GM18867 (cell line): ENCODE measurements around the gene TNKS2.
"Not testable (repeated sequence)": the region's sequence is repeated elsewhere in the genome, so short reads cannot be mapped to it uniquely, and the experiment has no call there.

Experiments
- ATAC-seq: cut with Tn5 transposase; IDR thresholded peaks from one replicate; pipeline ENCODE4 v1.9.1; 2021; ENCODE audit warnings: mild to moderate bottlenecking, moderate library complexity; ENCODE audit not compliant: unreplicated experiment

TNKS2 gene

GRCh38 chr10:91796331-91797047 lies 1.7 kb upstream of the TNKS2 start:
- peak; percentile 50 for ATAC-seq

GRCh38 chr10:91797048-91797690 lies 1.1 kb upstream of the TNKS2 start:
- ATAC-seq: no peak

GRCh38 chr10:91798649-91799611 lies 704 bp downstream of the TNKS2 start:
- ATAC-seq: peak; percentile 43

- ATAC-seq: no peak
Observed at GRCh38 chr10:91799612-91799975, 1.4 kb downstream of the TNKS2 start.

- no peak for ATAC-seq
Observed at GRCh38 chr10:91800182-91800581, 2.0 kb downstream of the TNKS2 start.

GRCh38 chr10:91800756-91801155 lies 2.5 kb downstream of the TNKS2 start:
- no peak for ATAC-seq

GRCh38 chr10:91803386-91804125 lies 5.3 kb downstream of the TNKS2 start:
- ATAC-seq: no peak

- no peak for ATAC-seq
Observed at GRCh38 chr10:91804126-91804510, 5.9 kb downstream of the TNKS2 start.

- ATAC-seq: no peak
Observed at GRCh38 chr10:91805110-91805838, 7.0 kb downstream of the TNKS2 start.

GRCh38 chr10:91807264-91807663 lies 9.0 kb downstream of the TNKS2 start:
- not testable (repeated sequence) for ATAC-seq

GRCh38 chr10:91813251-91813650 lies 15.0 kb downstream of the TNKS2 start:
- ATAC-seq: no peak

- no peak for ATAC-seq
Observed at GRCh38 chr10:91816981-91817380, 18.8 kb downstream of the TNKS2 start.

- ATAC-seq: no peak
Observed at GRCh38 chr10:91820144-91820543, 21.9 kb downstream of the TNKS2 start.

- no peak for ATAC-seq
Observed at GRCh38 chr10:91824076-91824475, 25.9 kb downstream of the TNKS2 start.

GRCh38 chr10:91829268-91829667 lies 31.0 kb downstream of the TNKS2 start:
- ATAC-seq: no peak

GRCh38 chr10:91838199-91838598 lies 40.0 kb downstream of the TNKS2 start:
- ATAC-seq: no peak

GRCh38 chr10:91843083-91843482 lies 44.9 kb downstream of the TNKS2 start:
- ATAC-seq: no peak

- ATAC-seq: no peak
Observed at GRCh38 chr10:91856637-91857036, 58.4 kb downstream of the TNKS2 start.

GRCh38 chr10:91860885-91861284 lies 62.7 kb downstream of the TNKS2 start:
- no peak for ATAC-seq

GRCh38 chr10:91864099-91864498 lies 65.9 kb downstream of the TNKS2 start:
- no peak for ATAC-seq
